NCI-H2107 (cell line): ENCODE data around the gene PCGF3.
"Not testable (repeated sequence)": the region's sequence is repeated elsewhere in the genome, so short reads cannot be mapped to it uniquely, and the experiment has no call there.

Experiments used
- DNase-seq: peaks from one replicate; lab custom pipeline; 2025; lab: John Stamatoyannopoulos, UW

Gene PCGF3

GRCh38 chr4:764405-765169, 59.0 kb downstream of the PCGF3 start:
- DNase-seq: no peak

GRCh38 chr4:766152-766515, 60.5 kb downstream of the PCGF3 start:
- DNase-seq: no peak

- DNase-seq: no peak
These were observed 61.1 kb downstream of the PCGF3 start for GRCh38 chr4:766559-767283.

- DNase-seq: no peak
These were observed 62.4 kb downstream of the PCGF3 start for GRCh38 chr4:768076-768475.

GRCh38 chr4:768995-769394, 63.4 kb downstream of the PCGF3 start:
- DNase-seq: no peak

- no peak for DNase-seq
These were observed 63.9 kb downstream of the PCGF3 start for GRCh38 chr4:769511-769910.

GRCh38 chr4:770022-770421, 64.4 kb downstream of the PCGF3 start:
- no peak for DNase-seq

- no peak for DNase-seq
These were observed 65.8 kb downstream of the PCGF3 start for GRCh38 chr4:771464-771863.

GRCh38 chr4:772118-772517, 66.5 kb downstream of the PCGF3 start:
- no peak for DNase-seq

- DNase-seq: no peak
These were observed 67.1 kb downstream of the PCGF3 start for GRCh38 chr4:772776-773175.

GRCh38 chr4:773214-773613, 67.6 kb downstream of the PCGF3 start:
- DNase-seq: no peak

GRCh38 chr4:774419-775092, 68.9 kb downstream of the PCGF3 start:
- not testable (repeated sequence) for DNase-seq

- DNase-seq: not testable (repeated sequence)
These were observed 69.9 kb downstream of the PCGF3 start for GRCh38 chr4:775485-775884.

GRCh38 chr4:776743-777441, 71.3 kb downstream of the PCGF3 start:
- no peak for DNase-seq

- DNase-seq: no peak
These were observed 72.1 kb downstream of the PCGF3 start for GRCh38 chr4:777520-778262.

GRCh38 chr4:779555-779954, 73.9 kb downstream of the PCGF3 start:
- DNase-seq: no peak

GRCh38 chr4:780255-780654, 74.6 kb downstream of the PCGF3 start:
- not testable (repeated sequence) for DNase-seq

- no peak for DNase-seq
These were observed 75.3 kb downstream of the PCGF3 start for GRCh38 chr4:780716-781492.

GRCh38 chr4:781493-782216, 76.0 kb downstream of the PCGF3 start:
- DNase-seq: peak; percentile 86
